Measurements from ENCODE around the gene IQCK.

The IQCK gene

DNA sequence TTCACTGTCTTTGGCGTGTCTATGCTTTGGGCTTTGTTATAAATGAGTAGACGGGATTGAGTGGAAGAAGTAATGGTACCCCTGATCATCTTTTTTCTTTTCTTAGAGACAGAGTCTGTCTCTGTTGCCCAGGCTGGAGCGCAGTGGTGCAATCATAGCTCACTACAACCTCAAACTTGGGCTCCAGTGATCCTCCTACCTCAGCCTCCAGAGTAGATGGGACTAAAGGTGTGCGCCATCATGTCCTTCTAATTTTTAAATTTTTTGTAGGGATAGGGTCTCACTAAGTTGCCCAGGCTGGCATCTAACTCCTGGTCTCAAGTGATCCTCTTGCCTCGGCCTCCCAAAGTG lies 181.5 kb downstream of the IQCK start:
- TF ChIP-seq, protein P1, sequence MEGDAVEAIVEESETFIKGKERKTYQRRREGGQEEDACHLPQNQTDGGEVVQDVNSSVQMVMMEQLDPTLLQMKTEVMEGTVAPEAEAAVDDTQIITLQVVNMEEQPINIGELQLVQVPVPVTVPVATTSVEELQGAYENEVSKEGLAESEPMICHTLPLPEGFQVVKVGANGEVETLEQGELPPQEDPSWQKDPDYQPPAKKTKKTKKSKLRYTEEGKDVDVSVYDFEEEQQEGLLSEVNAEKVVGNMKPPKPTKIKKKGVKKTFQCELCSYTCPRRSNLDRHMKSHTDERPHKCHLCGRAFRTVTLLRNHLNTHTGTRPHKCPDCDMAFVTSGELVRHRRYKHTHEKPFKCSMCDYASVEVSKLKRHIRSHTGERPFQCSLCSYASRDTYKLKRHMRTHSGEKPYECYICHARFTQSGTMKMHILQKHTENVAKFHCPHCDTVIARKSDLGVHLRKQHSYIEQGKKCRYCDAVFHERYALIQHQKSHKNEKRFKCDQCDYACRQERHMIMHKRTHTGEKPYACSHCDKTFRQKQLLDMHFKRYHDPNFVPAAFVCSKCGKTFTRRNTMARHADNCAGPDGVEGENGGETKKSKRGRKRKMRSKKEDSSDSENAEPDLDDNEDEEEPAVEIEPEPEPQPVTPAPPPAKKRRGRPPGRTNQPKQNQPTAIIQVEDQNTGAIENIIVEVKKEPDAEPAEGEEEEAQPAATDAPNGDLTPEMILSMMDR (IDR thresholded peaks at IDR 0.05; ENCODE audit: control insufficient read depth, extremely low read depth, insufficient read depth): no peak
- DNase-seq (ENCODE audit: low read depth): no peak
- no peak overlapping the region for H3K4me3 ChIP-seq (ENCODE audit: low read depth, low read length)

DNA sequence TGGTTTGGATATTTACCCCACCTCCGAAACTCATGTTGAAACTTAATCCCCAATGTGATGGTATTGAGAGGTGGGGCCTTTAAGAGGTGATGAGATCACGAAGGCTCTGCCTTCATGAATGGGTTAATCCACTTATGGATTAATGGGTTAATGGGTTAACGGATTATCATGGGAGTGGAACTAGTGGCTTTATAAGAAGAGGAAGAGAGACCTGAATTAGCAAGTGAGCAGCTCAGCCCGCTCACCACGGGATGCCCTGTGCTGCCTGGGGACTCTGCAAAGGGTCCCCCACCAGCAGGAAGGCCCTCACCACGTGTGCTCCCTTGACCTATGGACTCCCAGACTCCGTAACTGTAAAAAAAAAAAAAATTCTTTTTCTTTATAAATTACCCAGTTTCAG lies 183.1 kb downstream of the IQCK start:
- H3K4me3 ChIP-seq (ENCODE audit: low read depth, low read length): no peak overlapping the region
- DNase-seq (ENCODE audit: low read depth): no peak
- TF ChIP-seq, protein P1 (IDR thresholded peaks at IDR 0.05; ENCODE audit: control insufficient read depth, extremely low read depth, insufficient read depth): no peak

DNA sequence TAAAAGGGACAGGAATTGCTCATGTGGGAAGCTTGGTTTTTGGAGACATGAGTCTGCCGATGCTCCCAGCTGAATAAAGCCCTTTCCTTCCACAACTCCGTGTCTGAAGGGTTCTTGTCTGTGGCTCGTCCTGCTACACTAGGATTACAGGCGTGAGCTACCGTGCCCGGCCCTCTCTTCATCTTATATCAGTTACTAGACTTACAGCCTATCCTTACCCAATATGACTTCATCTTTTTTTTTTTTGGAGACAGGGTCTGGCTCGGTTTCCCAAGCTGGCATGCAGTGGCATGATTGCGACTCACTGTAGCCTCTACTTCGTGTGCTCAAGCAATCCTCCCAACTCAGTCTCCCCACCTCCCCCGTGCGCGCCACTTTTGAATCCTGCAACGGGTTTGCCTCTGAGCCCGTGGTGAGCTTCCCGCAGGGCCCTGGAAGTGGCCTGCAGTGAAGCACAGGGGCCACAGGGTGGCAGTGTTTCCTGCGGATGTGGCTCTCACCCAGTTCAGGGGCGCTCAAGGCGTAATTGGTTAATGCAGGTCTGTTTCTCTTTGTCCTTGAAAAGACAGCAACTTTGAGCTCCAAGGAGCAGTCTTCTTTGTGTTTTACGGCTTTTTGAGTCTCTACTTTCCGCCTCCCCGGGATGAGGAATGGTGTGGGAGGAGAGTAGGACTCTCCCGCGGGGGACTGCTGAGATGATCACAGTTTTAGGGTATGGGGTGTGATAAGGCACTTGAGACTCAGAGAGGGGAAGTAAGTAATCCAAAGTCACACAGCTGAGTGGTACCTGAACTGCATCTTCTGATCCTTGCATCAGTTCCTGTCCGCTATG lies 189.3 kb downstream of the IQCK start:
- no peak overlapping the region for H3K4me3 ChIP-seq (ENCODE audit: low read depth, low read length)
- DNase-seq (ENCODE audit: low read depth): peak; percentile 18
- TF ChIP-seq, protein P1 (IDR thresholded peaks at IDR 0.05; ENCODE audit: control insufficient read depth, extremely low read depth, insufficient read depth): peak; percentile 98

All from LNCaP clone FGC (cell line).